NB4 (cell line): ENCODE data around the gene FFAR1.

Experiments used
- MYC ChIP-seq: IDR thresholded peaks from 2 replicates; pipeline ENCODE4 v1.6.1; 2011; ENCODE audit warnings: low read depth, low read length
- POLR2A ChIP-seq: IDR thresholded peaks from 2 replicates; pipeline ENCODE4 v1.6.1; 2011; ENCODE audit warnings: mild to moderate bottlenecking; ENCODE audit not compliant: insufficient read length; ENCODE audit errors: extremely low read depth
- TF ChIP-seq, protein P1 (sequence below): IDR thresholded peaks from 2 replicates; pipeline ENCODE4 v1.6.1; 2011; ENCODE audit warnings: low read depth, low read length
- TF ChIP-seq, protein P2 (sequence below): IDR thresholded peaks from one replicate; pipeline ENCODE4 v1.5.1; 2012; ENCODE audit warnings: low read depth, low read length

DNA sequence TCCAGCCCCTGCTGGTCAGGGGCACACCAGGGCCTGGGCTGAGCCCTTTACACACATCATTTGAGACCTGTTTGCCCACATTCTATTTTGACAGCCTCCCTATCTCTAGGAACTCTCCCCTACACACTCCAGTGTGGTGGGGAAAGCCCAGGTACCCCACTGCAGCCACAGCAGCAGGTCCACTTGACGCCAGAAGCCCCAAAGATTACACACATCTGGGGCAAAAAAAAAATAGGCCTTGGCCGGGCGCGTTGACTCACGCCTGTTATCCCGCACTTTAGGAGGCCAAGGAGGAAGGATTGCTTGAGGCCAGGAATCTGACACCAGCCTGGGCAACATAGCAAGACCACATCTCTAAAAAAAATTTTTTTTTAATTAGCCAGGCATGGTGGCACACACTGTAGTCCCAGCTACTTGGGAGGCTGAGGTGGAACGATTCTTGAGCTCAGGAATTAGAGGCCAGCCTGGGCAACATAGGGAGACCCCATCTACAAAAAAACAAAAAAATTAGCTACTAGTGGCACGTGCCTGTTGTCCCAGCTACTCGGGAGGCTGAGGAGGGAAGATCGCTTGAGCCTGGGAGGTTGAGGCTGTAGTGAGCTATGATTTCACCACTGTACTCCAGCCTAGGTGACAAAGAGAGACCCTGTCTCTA lies 36.8 kb upstream of the FFAR1 start:
- TF ChIP-seq, protein P1, sequence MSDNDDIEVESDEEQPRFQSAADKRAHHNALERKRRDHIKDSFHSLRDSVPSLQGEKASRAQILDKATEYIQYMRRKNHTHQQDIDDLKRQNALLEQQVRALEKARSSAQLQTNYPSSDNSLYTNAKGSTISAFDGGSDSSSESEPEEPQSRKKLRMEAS, result no peak
- TF ChIP-seq, protein P2, sequence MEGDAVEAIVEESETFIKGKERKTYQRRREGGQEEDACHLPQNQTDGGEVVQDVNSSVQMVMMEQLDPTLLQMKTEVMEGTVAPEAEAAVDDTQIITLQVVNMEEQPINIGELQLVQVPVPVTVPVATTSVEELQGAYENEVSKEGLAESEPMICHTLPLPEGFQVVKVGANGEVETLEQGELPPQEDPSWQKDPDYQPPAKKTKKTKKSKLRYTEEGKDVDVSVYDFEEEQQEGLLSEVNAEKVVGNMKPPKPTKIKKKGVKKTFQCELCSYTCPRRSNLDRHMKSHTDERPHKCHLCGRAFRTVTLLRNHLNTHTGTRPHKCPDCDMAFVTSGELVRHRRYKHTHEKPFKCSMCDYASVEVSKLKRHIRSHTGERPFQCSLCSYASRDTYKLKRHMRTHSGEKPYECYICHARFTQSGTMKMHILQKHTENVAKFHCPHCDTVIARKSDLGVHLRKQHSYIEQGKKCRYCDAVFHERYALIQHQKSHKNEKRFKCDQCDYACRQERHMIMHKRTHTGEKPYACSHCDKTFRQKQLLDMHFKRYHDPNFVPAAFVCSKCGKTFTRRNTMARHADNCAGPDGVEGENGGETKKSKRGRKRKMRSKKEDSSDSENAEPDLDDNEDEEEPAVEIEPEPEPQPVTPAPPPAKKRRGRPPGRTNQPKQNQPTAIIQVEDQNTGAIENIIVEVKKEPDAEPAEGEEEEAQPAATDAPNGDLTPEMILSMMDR, result no peak
- TF ChIP-seq POLR2A, result no peak
- TF ChIP-seq MYC, result no peak
